DMS53 treated with DMSO at 0.1 percent for 48 hours (cell line): ENCODE measurements around the gene SP6.

Experiments used
- DNase-seq: peaks from one replicate; lab custom pipeline; 2025; ENCODE audit not compliant: unreplicated experiment; lab: John Stamatoyannopoulos, UW

The SP6 gene

GRCh38 chr17:47850692-47851573, at the start of gene SP6:
TSS of gene SP6 (minus strand) at chr17:47851163. CDS start at chr17:47848429, 2,734 bp downstream.
- DNase-seq: peak; percentile 89

- no peak for DNase-seq
Observed at GRCh38 chr17:47899643-47900042, 48.7 kb upstream of the SP6 start.

- DNase-seq: no peak
Observed at GRCh38 chr17:47898241-47898640, 47.3 kb upstream of the SP6 start.

GRCh38 chr17:47897561-47897960, 46.6 kb upstream of the SP6 start:
- no peak for DNase-seq

GRCh38 chr17:47896672-47897490, 45.9 kb upstream of the SP6 start:
- DNase-seq: no peak

GRCh38 chr17:47895856-47896671, 45.1 kb upstream of the SP6 start, which contains the start of gene SP2:
TSS of gene SP2 (plus strand) at chr17:47896236. CDS start at chr17:47896287, 51 bp downstream.
- DNase-seq: peak; percentile 100

- no peak for DNase-seq
Observed at GRCh38 chr17:47895347-47895855, 44.4 kb upstream of the SP6 start.

GRCh38 chr17:47894498-47895346, 43.8 kb upstream of the SP6 start:
- peak; percentile 25 for DNase-seq

- no peak for DNase-seq
Observed at GRCh38 chr17:47891545-47892088, 40.7 kb upstream of the SP6 start.

- DNase-seq: peak; percentile 83
Observed at GRCh38 chr17:47889734-47890529, 39.0 kb upstream of the SP6 start.

- no peak for DNase-seq
Observed at GRCh38 chr17:47888293-47888692, 37.3 kb upstream of the SP6 start.

GRCh38 chr17:47884905-47885730, 34.2 kb upstream of the SP6 start:
- no peak for DNase-seq

GRCh38 chr17:47884427-47884740, 33.4 kb upstream of the SP6 start:
- DNase-seq: no peak

GRCh38 chr17:47883589-47884426, 32.8 kb upstream of the SP6 start:
- no peak for DNase-seq

- DNase-seq: no peak
Observed at GRCh38 chr17:47882695-47883588, 32.0 kb upstream of the SP6 start.

GRCh38 chr17:47882247-47882646, 31.3 kb upstream of the SP6 start:
- no peak for DNase-seq
